Liver (tissue), 9 donors: Measurements from ENCODE around the gene DNAJC7. TPM values are rescaled to one million over a fixed set of nuclear protein-coding genes. Genes with fewer than 3 reads are reported as not detected.

ENCODE experiments used
- DNase-seq: peaks from one replicate; pipeline ENCODE4 v3.0.0-alpha.2; 2017; ENCODE audit warnings: low spot score
- H3K27ac ChIP-seq, 2 donors: one replicate each; pipeline ENCODE4 v1.7.0; 2013; ENCODE audit warnings: inconsistent platforms in 2 of 2, low read length in 2 of 2, control low read depth in 1 of 2, low read depth in 1 of 2, mild to moderate bottlenecking in 1 of 2
- H3K27me3 ChIP-seq, 4 donors: one replicate each; pipeline versions ENCODE4 v1.6.1 to v1.7.0; 2013; ENCODE audit warnings: low read length in 3 of 4, inconsistent platforms in 1 of 4, mild to moderate bottlenecking in 1 of 4, moderate library complexity in 1 of 4; ENCODE audit not compliant: control insufficient read depth in 4 of 4, insufficient read depth in 4 of 4
- H3K36me3 ChIP-seq, 4 donors: one replicate each; pipeline versions ENCODE4 v1.6.1 to v1.7.0; 2013; ENCODE audit warnings: low read length in 3 of 4, mild to moderate bottlenecking in 3 of 4, low read depth in 1 of 4, moderate library complexity in 1 of 4; ENCODE audit not compliant: control insufficient read depth in 4 of 4, insufficient read depth in 3 of 4
- H3K4me1 ChIP-seq, 4 donors: one replicate each; pipeline versions ENCODE4 v1.6.1 to v1.7.0; 2013; ENCODE audit warnings: low read length in 3 of 4, mild to moderate bottlenecking in 3 of 4, moderate library complexity in 1 of 4; ENCODE audit not compliant: control insufficient read depth in 4 of 4, insufficient read depth in 4 of 4
- H3K4me3 ChIP-seq, 3 donors: one replicate each; pipeline versions ENCODE4 v1.6.1 to v1.7.0; 2013; ENCODE audit warnings: low read length in 3 of 3, control low read depth in 1 of 3, low read depth in 1 of 3, mild to moderate bottlenecking in 1 of 3
- H3K9ac ChIP-seq, 2 donors: one replicate each; pipeline ENCODE4 v1.7.0; 2013; ENCODE audit warnings: low read length in 2 of 2, mild to moderate bottlenecking in 2 of 2, moderate library complexity in 2 of 2, control low read depth in 1 of 2, low read depth in 1 of 2
- H3K9me3 ChIP-seq, 4 donors: one replicate each; pipeline versions ENCODE4 v1.6.1 to v1.7.0; 2013; ENCODE audit warnings: low read length in 3 of 4; ENCODE audit not compliant: control insufficient read depth in 4 of 4
- FOXA1 ChIP-seq: IDR thresholded peaks from 2 replicates; pipeline ENCODE4 v1.6.1; 2016; ENCODE audit warnings: antibody characterized with exemption
- HNF4A ChIP-seq, 2 donors: conservative IDR thresholded peaks; 2 replicates each; pipeline ENCODE4 v1.6.1; 2016; ENCODE audit warnings: antibody characterized with exemption in 2 of 2, mild to moderate bottlenecking in 2 of 2
- JUND ChIP-seq, 2 donors: IDR thresholded peaks; 2 replicates each; pipeline ENCODE4 v1.6.1; 2016; ENCODE audit warnings: antibody characterized with exemption in 2 of 2
- RAD21 ChIP-seq, 2 donors: IDR thresholded peaks; 2 replicates each; pipeline ENCODE4 v1.6.1; 2016; ENCODE audit warnings: antibody characterized with exemption in 2 of 2, mild to moderate bottlenecking in 2 of 2
- REST ChIP-seq: IDR thresholded peaks from 2 replicates; pipeline ENCODE4 v1.6.1; 2016; ENCODE audit warnings: antibody characterized with exemption, mild to moderate bottlenecking
- RXRA ChIP-seq, 2 donors: IDR thresholded peaks; 2 replicates each; pipeline ENCODE4 v1.6.1; 2017 to 2018; ENCODE audit warnings: antibody characterized with exemption in 2 of 2, mild to moderate bottlenecking in 1 of 2
- SP1 ChIP-seq: IDR thresholded peaks from 2 replicates; pipeline ENCODE4 v1.6.1; 2018; ENCODE audit warnings: antibody characterized with exemption, mild to moderate bottlenecking
- TAF1 ChIP-seq: conservative IDR thresholded peaks from 2 replicates; pipeline ENCODE4 v1.6.1; 2016; ENCODE audit warnings: antibody characterized with exemption, mild to moderate bottlenecking
- YY1 ChIP-seq: IDR thresholded peaks from 2 replicates; pipeline ENCODE4 v1.6.1; 2016; ENCODE audit warnings: antibody characterized with exemption, mild to moderate bottlenecking
- ZBTB33 ChIP-seq: IDR thresholded peaks from 2 replicates; pipeline ENCODE4 v1.6.1; 2016; ENCODE audit warnings: antibody characterized with exemption
- WGBS: extraction: QIAGEN DNeasy Blood & Tissue Kit; methylation state at CpG from one replicate; pipeline ENCODE4 v1.1.7; 2013; 5-methylcytosine and 5-hydroxymethylcytosine counted together
- polyA plus RNA-seq, 2 donors: library from polyadenylated mRNA; stranded (reverse) in 1 of 2; unstranded in 1 of 2; fragments of 200-250 nt in 1 of 2; fragments of >200 nt in 1 of 2; fragmentation: Nextera tagmentation in 1 of 2; extraction: Ambion mirVana in 1 of 2; gene quantifications; one replicate each; pipeline versions ENCODE4 v1.2.1 to v1.2.3, GENCODE V29; 2013 to 2015
- total RNA-seq, 2 donors: library from RNA; depleted of rRNA; stranded (reverse); fragments of >200 nt; gene quantifications; one replicate each; pipeline ENCODE4 v1.2.3, GENCODE V29; 2014
- donor health status: healthy.
- donor health status: healthy.
- donor health status: healthy.
- donor health status: healthy.
- donor health status: healthy.

Gene DNAJC7
- total and polyA plus RNA-seq, 4 donors, result 28.7 to 33.9 (median 30.6) TPM

GRCh38 chr17:42055027-42055426 lies 37.8 kb upstream of the DNAJC7 start (continued):
- TF ChIP-seq ZBTB33, result no peak
- TF ChIP-seq JUND (IDR thresholded peaks at IDR 0.05), result no peak
- TF ChIP-seq TAF1, result no peak
- TF ChIP-seq REST, result no peak
- TF ChIP-seq RAD21 (IDR thresholded peaks at IDR 0.05), result no peak
- TF ChIP-seq RXRA (IDR thresholded peaks at IDR 0.05), result no peak
- TF ChIP-seq SP1, result no peak

GRCh38 chr17:42053731-42054500 lies 36.7 kb upstream of the DNAJC7 start:
- TF ChIP-seq HNF4A (conservative IDR thresholded peaks at IDR 0.05) (no peak), YY1 (no peak), FOXA1 (no peak), REST (no peak)
- no peaks in the 10 kb centered on the region for H3K27me3 ChIP-seq
- no peaks in the 10 kb centered on the region for H3K36me3 ChIP-seq
- no peak overlapping the region for H3K9ac ChIP-seq
- H3K9me3 ChIP-seq, result no peaks in the 10 kb centered on the region
- 28% methylated on average over 12 of the region's 12 CpGs for WGBS
- peaks cover 0 to 5% (median 2%) of the 10 kb centered on the region in 4 donors for H3K4me1 ChIP-seq
- H3K4me3 ChIP-seq, result no peak overlapping the region
- no peak for DNase-seq
- no peak overlapping the region for H3K27ac ChIP-seq
